Measurements from ENCODE around the gene NINL.
"Not testable (repeated sequence)": the region's sequence is repeated elsewhere in the genome, so short reads cannot be mapped to it uniquely, and the experiment has no call there.

The NINL gene

DNA sequence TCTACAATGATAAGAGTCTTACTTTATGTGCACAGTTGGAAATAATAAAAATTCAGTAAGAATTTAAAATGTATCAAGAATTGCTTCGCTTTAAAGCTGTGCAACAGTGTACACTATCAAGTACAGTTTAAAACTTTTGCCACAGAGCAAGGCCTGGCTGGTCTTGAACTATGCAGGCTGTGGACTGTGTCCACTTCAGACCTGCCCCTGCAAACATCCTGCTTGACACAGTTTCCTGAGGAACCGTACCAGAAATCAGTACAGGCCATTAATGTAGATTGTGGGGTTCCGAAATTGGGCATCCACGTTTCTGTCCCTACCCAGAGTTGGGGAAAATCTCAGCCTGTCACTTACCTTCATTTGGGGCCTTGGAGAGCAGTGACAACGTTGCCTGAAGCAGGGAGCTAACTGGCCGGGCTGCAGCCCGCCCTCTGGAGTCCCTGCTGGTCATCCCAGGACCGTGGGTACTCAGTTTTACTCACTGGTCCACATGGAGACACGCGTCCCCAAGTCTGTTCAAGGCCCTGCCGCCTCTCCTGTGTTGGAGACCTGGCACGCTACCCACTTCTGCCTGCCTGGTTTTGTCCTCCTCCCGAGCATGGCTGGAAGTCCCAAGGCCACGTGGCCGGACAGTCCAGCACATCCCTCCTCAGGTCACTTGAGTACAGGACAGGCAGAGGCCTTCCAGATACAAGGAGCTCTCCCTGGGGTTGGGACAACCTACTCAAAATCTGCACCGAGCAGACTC lies 8.4 kb downstream of the NINL start:
- Mint-ChIP-seq H3K9me3 (no peaks in the 10 kb centered on the region), H3K4me1 (ENCODE audit: low read depth) (no peaks in the 10 kb centered on the region), H3K4me3 (no peak overlapping the region), H3K27ac (no peak overlapping the region), H3K36me3 (ENCODE audit: low read depth) (no peaks in the 10 kb centered on the region), H3K27me3 (peaks cover 3% of the 10 kb centered on the region)
- DNase-seq: no peak

- Mint-ChIP-seq H3K27ac (no peak overlapping the region), H3K4me1 (ENCODE audit: low read depth) (no peaks in the 10 kb centered on the region), H3K9me3 (no peaks in the 10 kb centered on the region), H3K36me3 (ENCODE audit: low read depth) (no peaks in the 10 kb centered on the region), H3K27me3 (no peaks in the 10 kb centered on the region), H3K4me3 (no peak overlapping the region)
- DNase-seq: no peak
These were observed 10.9 kb downstream of the NINL start for GRCh38 chr20:25574411-25574810.

DNA sequence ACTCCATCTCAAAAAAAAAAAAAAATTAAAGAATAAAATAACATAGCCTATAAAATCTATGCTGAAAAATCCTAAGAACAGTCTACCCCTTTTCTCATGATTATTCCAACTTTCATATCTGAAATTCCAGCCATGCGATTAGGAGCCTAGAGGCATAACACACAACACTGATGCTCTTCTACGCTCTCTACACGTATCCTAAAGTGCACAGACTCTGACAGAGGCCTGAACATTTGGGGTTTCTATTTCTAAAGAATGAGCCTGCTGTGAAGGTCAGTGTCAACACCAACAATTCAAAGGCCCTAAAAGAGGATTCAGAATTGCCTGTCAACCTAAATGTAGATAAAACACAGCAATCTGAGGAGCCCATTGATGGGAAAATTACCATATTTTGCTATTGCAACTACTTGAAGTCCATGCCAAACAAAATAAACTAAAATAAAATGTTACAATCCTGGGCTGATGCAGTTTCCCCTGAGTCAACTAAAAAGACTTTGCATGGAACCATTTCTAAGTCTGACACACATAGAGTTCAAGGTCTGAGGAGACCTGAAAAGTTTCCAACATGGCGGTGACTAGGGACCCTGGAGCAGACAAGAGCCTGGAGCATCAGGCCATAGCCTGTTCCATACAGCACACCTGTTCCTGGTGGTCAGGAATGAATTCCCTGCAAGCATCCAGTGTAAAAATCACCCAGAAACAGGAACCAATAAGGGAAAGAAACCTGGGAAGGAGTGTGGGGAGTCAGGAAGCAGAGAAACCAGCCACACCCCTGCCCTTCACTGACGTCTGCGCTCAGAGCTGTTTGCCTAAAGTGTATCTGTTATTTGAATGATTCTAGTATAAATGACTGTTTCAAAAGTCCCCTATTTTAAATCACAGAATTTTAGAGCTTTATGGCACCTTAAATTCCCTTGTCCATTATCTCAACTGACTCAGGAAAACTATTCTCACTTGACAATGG lies 11.8 kb downstream of the NINL start:
- H3K27ac Mint-ChIP-seq: no peak overlapping the region
- H3K4me3 Mint-ChIP-seq: no peak overlapping the region
- H3K4me1 Mint-ChIP-seq (ENCODE audit: low read depth): no peaks in the 10 kb centered on the region
- H3K9me3 Mint-ChIP-seq: no peaks in the 10 kb centered on the region
- H3K36me3 Mint-ChIP-seq (ENCODE audit: low read depth): no peaks in the 10 kb centered on the region
- no peak for DNase-seq
- no peaks in the 10 kb centered on the region for H3K27me3 Mint-ChIP-seq

- peaks cover 5% of the 10 kb centered on the region for H3K4me1 Mint-ChIP-seq (ENCODE audit: low read depth)
- H3K27ac Mint-ChIP-seq: no peak overlapping the region
- no peaks in the 10 kb centered on the region for H3K36me3 Mint-ChIP-seq (ENCODE audit: low read depth)
These were observed 13.5 kb downstream of the NINL start for GRCh38 chr20:25571817-25572216.

DNA sequence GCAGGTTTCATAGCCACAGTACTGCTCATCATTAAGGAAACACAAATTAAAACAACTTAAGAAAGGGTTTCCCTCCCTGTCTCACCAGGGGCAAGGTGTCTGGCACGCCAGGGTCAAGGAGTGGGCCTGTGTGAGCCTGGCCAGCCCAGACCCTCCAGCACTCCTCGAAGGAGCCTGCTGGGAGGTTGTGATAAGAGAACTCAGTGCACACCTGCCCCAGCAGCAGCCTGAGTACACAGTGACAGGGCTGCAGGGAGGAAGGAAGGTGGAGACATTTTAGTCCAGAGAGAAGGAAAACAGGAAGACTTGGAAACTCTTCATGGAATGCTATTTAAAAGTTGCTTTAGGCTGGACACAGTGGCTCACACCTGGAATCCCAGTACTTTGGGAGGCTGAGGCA lies 14.1 kb downstream of the NINL start:
- H3K27me3 Mint-ChIP-seq: no peaks in the 10 kb centered on the region
- no peaks in the 10 kb centered on the region for H3K9me3 Mint-ChIP-seq

More at GRCh38 chr20:25571817-25572216, 13.5 kb downstream of the NINL start:
- no peak for DNase-seq
- H3K27me3 Mint-ChIP-seq: no peaks in the 10 kb centered on the region
- no peak overlapping the region for H3K4me3 Mint-ChIP-seq
- H3K9me3 Mint-ChIP-seq: no peaks in the 10 kb centered on the region

GRCh38 chr20:25570148-25570530 lies 15.2 kb downstream of the NINL start:
- H3K9me3 Mint-ChIP-seq: no peaks in the 10 kb centered on the region
- no peaks in the 10 kb centered on the region for H3K27me3 Mint-ChIP-seq
- no peaks in the 10 kb centered on the region for H3K36me3 Mint-ChIP-seq (ENCODE audit: low read depth)
- DNase-seq: no peak
- no peak overlapping the region for H3K4me3 Mint-ChIP-seq
- no peak overlapping the region for H3K27ac Mint-ChIP-seq
- peaks cover 5% of the 10 kb centered on the region for H3K4me1 Mint-ChIP-seq (ENCODE audit: low read depth)

More for the DNA sequence above, 14.1 kb downstream of the NINL start:
- peaks cover 5% of the 10 kb centered on the region for H3K4me1 Mint-ChIP-seq (ENCODE audit: low read depth)
- no peak for DNase-seq
- H3K4me3 Mint-ChIP-seq: no peak overlapping the region
- H3K36me3 Mint-ChIP-seq (ENCODE audit: low read depth): no peaks in the 10 kb centered on the region
- H3K27ac Mint-ChIP-seq: no peak overlapping the region

GRCh38 chr20:25567286-25567685 lies 18.0 kb downstream of the NINL start:
- no peak overlapping the region for H3K4me3 Mint-ChIP-seq
- H3K36me3 Mint-ChIP-seq (ENCODE audit: low read depth): no peaks in the 10 kb centered on the region
- no peaks in the 10 kb centered on the region for H3K9me3 Mint-ChIP-seq
- H3K27ac Mint-ChIP-seq: no peak overlapping the region
- H3K27me3 Mint-ChIP-seq: no peaks in the 10 kb centered on the region
- H3K4me1 Mint-ChIP-seq (ENCODE audit: low read depth): peaks cover 9% of the 10 kb centered on the region
- DNase-seq: no peak

DNA sequence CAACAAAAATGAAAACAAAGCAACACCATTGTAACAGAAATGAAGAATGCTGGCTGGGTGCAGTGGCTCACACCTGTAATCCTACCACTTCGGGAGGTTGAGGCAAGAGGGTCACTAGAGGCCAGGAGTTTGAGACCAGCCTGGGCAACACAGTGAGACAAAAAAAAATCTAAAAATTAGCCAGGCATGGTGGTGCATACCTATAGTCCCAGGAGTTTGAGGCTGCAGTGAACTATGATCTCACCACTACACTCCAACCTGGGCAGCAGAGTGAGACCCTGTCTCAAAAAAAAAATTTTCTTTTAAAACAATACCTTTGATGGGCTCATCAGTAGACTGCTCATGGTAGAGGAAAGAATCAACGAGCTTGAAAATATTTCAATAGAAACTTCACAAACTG lies 18.5 kb downstream of the NINL start:
- no peaks in the 10 kb centered on the region for H3K36me3 Mint-ChIP-seq (ENCODE audit: low read depth)
- no peak for DNase-seq
- H3K27ac Mint-ChIP-seq: no peak overlapping the region
- H3K27me3 Mint-ChIP-seq: no peaks in the 10 kb centered on the region
- H3K9me3 Mint-ChIP-seq: no peaks in the 10 kb centered on the region
- H3K4me3 Mint-ChIP-seq: no peak overlapping the region
- H3K4me1 Mint-ChIP-seq (ENCODE audit: low read depth): peaks cover 9% of the 10 kb centered on the region

GRCh38 chr20:25565578-25566157 lies 19.7 kb downstream of the NINL start:
- no peak overlapping the region for H3K4me3 Mint-ChIP-seq
- no peak overlapping the region for H3K27ac Mint-ChIP-seq
- H3K4me1 Mint-ChIP-seq (ENCODE audit: low read depth): peaks cover 9% of the 10 kb centered on the region
- H3K27me3 Mint-ChIP-seq: no peaks in the 10 kb centered on the region
- no peaks in the 10 kb centered on the region for H3K36me3 Mint-ChIP-seq (ENCODE audit: low read depth)
- no peak for DNase-seq
- no peaks in the 10 kb centered on the region for H3K9me3 Mint-ChIP-seq

DNA sequence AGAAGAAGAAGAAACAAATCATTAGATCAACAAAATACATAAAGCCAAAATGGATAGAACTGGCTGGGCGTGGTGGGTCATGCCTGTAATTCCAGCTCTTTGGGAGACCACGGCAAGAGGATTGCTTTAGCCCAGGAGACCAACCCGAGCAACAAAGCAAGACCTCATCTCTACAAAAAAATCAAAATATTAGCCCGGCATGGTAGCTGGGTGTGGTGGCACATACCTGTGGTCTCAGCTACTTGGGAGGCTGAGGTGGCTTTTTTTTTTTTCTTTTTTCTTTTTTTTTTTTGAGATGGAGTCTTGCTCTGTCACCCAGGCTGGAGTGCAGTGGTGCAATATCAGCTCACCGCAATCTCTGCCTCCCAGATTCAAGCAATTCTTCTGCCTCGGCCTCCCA lies 21.5 kb downstream of the NINL start:
- Mint-ChIP-seq H3K27me3 (no peaks in the 10 kb centered on the region), H3K27ac (no peak overlapping the region), H3K9me3 (no peaks in the 10 kb centered on the region), H3K4me1 (ENCODE audit: low read depth) (peaks cover 9% of the 10 kb centered on the region), H3K36me3 (ENCODE audit: low read depth) (no peaks in the 10 kb centered on the region), H3K4me3 (no peak overlapping the region)
- DNase-seq: no peak

- no peaks in the 10 kb centered on the region for H3K36me3 Mint-ChIP-seq (ENCODE audit: low read depth)
- H3K4me3 Mint-ChIP-seq: no peak overlapping the region
- no peaks in the 10 kb centered on the region for H3K27me3 Mint-ChIP-seq
- no peak for DNase-seq
- no peaks in the 10 kb centered on the region for H3K9me3 Mint-ChIP-seq
- no peak overlapping the region for H3K27ac Mint-ChIP-seq
- H3K4me1 Mint-ChIP-seq (ENCODE audit: low read depth): peaks cover 9% of the 10 kb centered on the region
These were observed 22.0 kb downstream of the NINL start for GRCh38 chr20:25563362-25563761.

- not testable (repeated sequence) for H3K27ac Mint-ChIP-seq; H3K9me3 Mint-ChIP-seq; H3K4me1 Mint-ChIP-seq (ENCODE audit: low read depth); DNase-seq; H3K4me3 Mint-ChIP-seq; H3K27me3 Mint-ChIP-seq; H3K36me3 Mint-ChIP-seq (ENCODE audit: low read depth)
These were observed 23.6 kb downstream of the NINL start for GRCh38 chr20:25561771-25562170.

DNA sequence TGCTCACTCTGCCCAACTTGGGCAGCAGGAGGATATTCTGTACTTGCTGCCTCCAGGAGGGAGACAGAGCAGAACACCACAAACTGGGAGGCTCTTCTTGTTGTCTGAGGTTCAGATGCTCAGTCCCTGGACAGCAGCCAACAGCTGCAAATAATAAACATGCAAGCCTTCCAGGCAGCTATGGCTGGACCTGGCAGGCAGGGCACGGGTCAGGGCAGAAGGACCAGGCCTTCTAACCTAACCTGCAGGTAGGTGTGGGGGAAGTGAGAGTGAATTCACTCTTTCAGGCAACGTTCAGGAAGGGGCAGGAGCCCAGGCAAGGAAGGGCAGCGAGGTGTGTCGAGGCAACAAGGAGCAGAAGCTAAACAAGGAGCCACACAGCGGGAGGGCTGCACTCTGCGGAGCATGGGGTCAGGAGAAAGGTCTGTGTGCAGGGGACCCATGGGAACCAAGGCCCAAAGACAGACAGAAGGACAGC lies 31.5 kb downstream of the NINL start:
- Mint-ChIP-seq H3K4me1 (ENCODE audit: low read depth) (no peaks in the 10 kb centered on the region), H3K27ac (no peak overlapping the region), H3K36me3 (ENCODE audit: low read depth) (no peaks in the 10 kb centered on the region), H3K4me3 (no peak overlapping the region), H3K9me3 (no peaks in the 10 kb centered on the region), H3K27me3 (no peaks in the 10 kb centered on the region)
- no peak for DNase-seq

DNA sequence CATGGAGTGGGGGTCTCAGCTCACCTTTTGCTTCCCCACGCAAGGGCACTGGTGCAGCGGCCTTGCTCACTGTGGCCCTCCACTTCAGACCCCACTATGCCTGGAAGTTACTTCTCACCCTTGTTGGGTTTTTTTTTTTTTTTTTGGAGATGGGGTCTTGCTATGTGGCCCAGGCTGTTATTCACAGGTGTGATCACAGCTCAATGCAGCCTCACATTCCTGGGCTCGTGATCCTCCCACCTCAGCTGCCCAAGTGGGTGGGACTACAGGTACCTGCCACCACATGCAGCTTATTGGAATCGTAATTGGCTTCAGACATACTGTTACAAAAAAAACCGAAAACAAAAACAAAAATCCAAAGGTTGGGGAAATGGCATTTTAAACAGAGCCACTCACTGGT lies 32.4 kb downstream of the NINL start:
- no peaks in the 10 kb centered on the region for H3K4me1 Mint-ChIP-seq (ENCODE audit: low read depth)
- no peak overlapping the region for H3K4me3 Mint-ChIP-seq
- no peaks in the 10 kb centered on the region for H3K36me3 Mint-ChIP-seq (ENCODE audit: low read depth)

More for the DNA sequence above, 32.4 kb downstream of the NINL start:
- DNase-seq: no peak
- Mint-ChIP-seq H3K27me3 (no peaks in the 10 kb centered on the region), H3K27ac (no peak overlapping the region), H3K9me3 (no peaks in the 10 kb centered on the region)

All from activated T-cell treated with anti-CD3 and anti-CD28 coated beads, Interleukin-2, amount 50 U/mL, for 24 hours (primary cell).